GM23338 (cell line): ENCODE measurements around the gene DAAM2. TPM values are rescaled to one million over a fixed set of nuclear protein-coding genes. Genes with fewer than 3 reads are reported as not detected.

Source experiments
- ATAC-seq: fragments of 200-7000 bp; cut with Tn5 transposase; 3 replicates; pipeline ENCODE4 v1.9.1; 2020
- DNase-seq: peaks from one replicate; pipeline ENCODE4 v3.0.0-alpha.2; 2015; ENCODE audit warnings: low spot score
- H2AFZ ChIP-seq: fragments of 200-600 bp; sonication (generic); 2 replicates; pipeline ENCODE4 v1.8.0; 2016; ENCODE audit warnings: antibody characterized with exemption, mild to moderate bottlenecking, moderate library complexity
- H3F3A ChIP-seq: fragments of 200-600 bp; sonication (generic); replicated peaks from 2 replicates; pipeline ENCODE4 v1.8.0; 2017; ENCODE audit warnings: antibody characterized with exemption, mixed run types, low read depth
- H3K27ac ChIP-seq: fragments of 200-600 bp; sonication (generic); 2 replicates; pipeline ENCODE4 v1.6.1; 2016; ENCODE audit warnings: low read depth
- H3K27me3 ChIP-seq: fragments of 200-600 bp; sonication (generic); 2 replicates; pipeline ENCODE4 v1.8.0; 2016; ENCODE audit warnings: mild to moderate bottlenecking, mixed run types, moderate library complexity; ENCODE audit not compliant: insufficient read depth
- H3K36me3 ChIP-seq: fragments of 200-600 bp; sonication (generic); 2 replicates; pipeline ENCODE4 v1.8.0; 2016; ENCODE audit warnings: mild to moderate bottlenecking; ENCODE audit not compliant: insufficient read depth
- H3K4me1 ChIP-seq: fragments of 200-600 bp; sonication (generic); 2 replicates; pipeline ENCODE4 v1.8.0; 2016; ENCODE audit warnings: mild to moderate bottlenecking, moderate library complexity; ENCODE audit not compliant: insufficient read depth
- H3K4me2 ChIP-seq: fragments of 200-600 bp; sonication (generic); 2 replicates; pipeline ENCODE4 v1.7.1; 2017; ENCODE audit warnings: mixed run types
- H3K4me3 ChIP-seq: fragments of 200-600 bp; sonication (generic); 2 replicates; pipeline ENCODE4 v1.6.1; 2016; ENCODE audit warnings: mixed run types
- H3K79me2 ChIP-seq: fragments of 200-600 bp; sonication (generic); replicated peaks from 2 replicates; pipeline ENCODE4 v1.8.0; 2017; ENCODE audit warnings: mild to moderate bottlenecking; ENCODE audit not compliant: insufficient read depth
- H3K9me2 ChIP-seq: fragments of 200-600 bp; sonication (generic); 2 replicates; pipeline ENCODE4 v1.8.0; 2017; ENCODE audit not compliant: insufficient read depth
- H4K20me1 ChIP-seq: fragments of 200-600 bp; sonication (generic); replicated peaks from 2 replicates; pipeline ENCODE4 v1.8.0; 2017; ENCODE audit warnings: mild to moderate bottlenecking; ENCODE audit not compliant: insufficient read depth
- H3K27ac Mint-ChIP-seq: 2 replicates; pipeline ENCODE4 v1.8.0; 2020; ENCODE audit warnings: inconsistent platforms, mild to moderate bottlenecking, moderate library complexity, mixed read lengths
- H3K27me3 Mint-ChIP-seq: 3 replicates; pipeline ENCODE4 v1.8.0; 2022; ENCODE audit warnings: low read depth, mild to moderate bottlenecking, moderate library complexity, mixed read lengths, inconsistent platforms; ENCODE audit not compliant: insufficient read depth, poor library complexity
- H3K36me3 Mint-ChIP-seq: 3 replicates; pipeline ENCODE4 v1.8.0; 2021; ENCODE audit warnings: low read depth, mild to moderate bottlenecking, inconsistent platforms, moderate library complexity, mixed read lengths
- H3K4me1 Mint-ChIP-seq: 3 replicates; pipeline ENCODE4 v1.8.0; 2020; ENCODE audit warnings: mild to moderate bottlenecking, inconsistent platforms, mixed read lengths
- H3K4me3 Mint-ChIP-seq: 3 replicates; pipeline ENCODE4 v1.8.0; 2021; ENCODE audit warnings: moderate library complexity, mild to moderate bottlenecking, inconsistent platforms, mixed read lengths
- H3K9me3 Mint-ChIP-seq: 3 replicates; pipeline ENCODE4 v1.8.0; 2020; ENCODE audit warnings: moderate library complexity, mild to moderate bottlenecking, inconsistent platforms, mixed read lengths
- CREB1 ChIP-seq: fragments of 250-450 bp; sonication (Bioruptor Pico); IDR thresholded peaks from 2 replicates; pipeline ENCODE4 v1.5.0; 2020; ENCODE audit warnings: low read depth, mild to moderate bottlenecking, moderate library complexity
- CTCF ChIP-seq, 2 experiments: fragments of 200-600 bp in 1 of 2; sonication (generic) in 1 of 2; conservative IDR thresholded peaks; 2 replicates each; pipeline versions ENCODE4 v1.5.1 to v1.6.1; 2016 to 2017; ENCODE audit warnings: antibody characterized with exemption in 2 of 2, low read depth in 2 of 2, mild to moderate bottlenecking in 2 of 2, moderate library complexity in 1 of 2
- EZH2 ChIP-seq: fragments of 200-600 bp; sonication (generic); IDR thresholded peaks from one replicate; pipeline ENCODE4 v1.8.0; 2017; ENCODE audit warnings: antibody characterized with exemption, mild to moderate bottlenecking, low read depth; ENCODE audit not compliant: unreplicated experiment
- EZH2phosphoT487 ChIP-seq: fragments of 200-600 bp; sonication (generic); IDR thresholded peaks from one replicate; pipeline ENCODE4 v1.8.1; 2018; ENCODE audit warnings: antibody characterized with exemption; ENCODE audit not compliant: unreplicated experiment
- JUNB ChIP-seq: IDR thresholded peaks from one replicate; pipeline ENCODE4 v1.6.1; 2016; ENCODE audit warnings: antibody characterized with exemption; ENCODE audit not compliant: unreplicated experiment
- NANOG ChIP-seq: IDR thresholded peaks from 2 replicates; pipeline ENCODE4 v1.6.1; 2016; ENCODE audit warnings: antibody characterized with exemption, borderline replicate concordance
- POLR2AphosphoS5 ChIP-seq: IDR thresholded peaks from 2 replicates; pipeline ENCODE4 v1.6.1; 2016; ENCODE audit warnings: antibody characterized with exemption, low read depth
- STAT1 ChIP-seq: IDR thresholded peaks from one replicate; pipeline ENCODE4 v1.6.1; 2016; ENCODE audit warnings: antibody characterized with exemption; ENCODE audit not compliant: unreplicated experiment
- ZNF114 ChIP-seq: fragments of 250-450 bp; sonication (Bioruptor Pico); IDR thresholded peaks from 2 replicates; pipeline ENCODE4 v1.5.0; 2020; ENCODE audit warnings: mild to moderate bottlenecking, moderate library complexity
- ZNF331 ChIP-seq: fragments of 250-450 bp; sonication (Bioruptor Pico); IDR thresholded peaks from 2 replicates; pipeline ENCODE4 v1.5.0; 2020; ENCODE audit warnings: low read depth, mild to moderate bottlenecking, moderate library complexity
- polyA plus RNA-seq: library from polyadenylated mRNA; unstranded; fragments of >200 nt; fragmentation: Nextera tagmentation; extraction: Ambion mirVana; gene quantifications from 2 replicates; pipeline ENCODE4 v1.2.1, GENCODE V29; 2016
- total RNA-seq: library from RNA; depleted of rRNA; stranded (reverse); fragments of >200 nt; shearing (Covaris generic); gene quantifications from 2 replicates; pipeline ENCODE4 v1.2.3, GENCODE V29; 2014
- TF ChIP-seq, protein P1 (sequence below): IDR thresholded peaks from one replicate; pipeline ENCODE4 v1.6.1; 2018; ENCODE audit warnings: antibody characterized with exemption; ENCODE audit not compliant: unreplicated experiment
- TF ChIP-seq, protein P2 (sequence below): fragments of 250-450 bp; sonication (Bioruptor Pico); IDR thresholded peaks from 2 replicates; pipeline ENCODE4 v1.5.0; 2020; ENCODE audit warnings: mild to moderate bottlenecking, moderate library complexity
- TF ChIP-seq, protein P3 (sequence below): IDR thresholded peaks from 2 replicates; pipeline ENCODE4 v1.6.1; 2016; ENCODE audit warnings: antibody characterized with exemption

DAAM2 gene
- total and polyA plus RNA-seq, 2 experiments from 2014 or later, result 1.4 to 4.9 TPM

DNA sequence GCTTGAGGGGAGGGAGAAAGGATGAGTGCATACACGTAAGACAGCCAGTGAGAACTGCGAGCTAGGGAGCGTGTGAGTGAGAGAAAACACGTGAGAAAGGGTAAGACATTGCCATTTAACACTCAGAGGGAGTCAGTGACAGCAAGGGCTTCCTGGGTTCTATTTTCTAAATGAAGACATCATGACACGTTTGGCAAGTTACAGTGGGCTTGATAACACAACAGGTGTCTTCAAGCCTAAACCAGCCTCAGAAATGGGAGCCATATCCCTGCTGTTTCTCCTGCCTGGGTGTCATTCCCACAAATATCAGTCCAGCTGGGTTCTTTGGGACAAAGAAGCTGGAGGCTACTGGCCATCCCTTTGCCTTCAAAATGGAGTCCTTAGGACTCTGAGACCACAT lies 159.0 kb downstream of the DAAM2 start:
- peaks cover 5% of the 10 kb centered on the region for H3K4me1 Mint-ChIP-seq
- H3K79me2 ChIP-seq, result no peaks in the 10 kb centered on the region
- H3K36me3 ChIP-seq, result no peaks in the 10 kb centered on the region
- H3K9me2 ChIP-seq, result peaks cover 19% of the 10 kb centered on the region; the same call in 1 of the 2 replicates
- no peaks in the 10 kb centered on the region for H3K9me3 Mint-ChIP-seq
- no peak overlapping the region for H2AFZ ChIP-seq
- H3K27me3 Mint-ChIP-seq, result peaks cover 4% of the 10 kb centered on the region
- H3K4me3 Mint-ChIP-seq, result no peak overlapping the region
- no peaks in the 10 kb centered on the region for H4K20me1 ChIP-seq
- H3F3A ChIP-seq, result no peaks in the 10 kb centered on the region
- no peak for ATAC-seq
- H3K27ac Mint-ChIP-seq, result no peak overlapping the region
- peaks cover 21% of the 10 kb centered on the region for H3K4me1 ChIP-seq
- no peak overlapping the region for H3K27ac ChIP-seq
- no peaks in the 10 kb centered on the region for H3K27me3 ChIP-seq
- H3K36me3 Mint-ChIP-seq, result no peaks in the 10 kb centered on the region
- no peak for DNase-seq
- H3K4me3 ChIP-seq, result no peak overlapping the region
- TF ChIP-seq EZH2phosphoT487 (no peak), STAT1 (no peak), CTCF (conservative IDR thresholded peaks at IDR 0.05; ENCODE audit: low read depth in 2 of 2) (no peak), CREB1 (CRISPR knock-in tag) (no peak), JUNB (no peak), EZH2 (no peak), POLR2AphosphoS5 (no peak), ZNF331 (CRISPR knock-in tag) (no peak), ZNF114 (CRISPR knock-in tag) (no peak), NANOG (no peak)
- TF ChIP-seq, protein P1, sequence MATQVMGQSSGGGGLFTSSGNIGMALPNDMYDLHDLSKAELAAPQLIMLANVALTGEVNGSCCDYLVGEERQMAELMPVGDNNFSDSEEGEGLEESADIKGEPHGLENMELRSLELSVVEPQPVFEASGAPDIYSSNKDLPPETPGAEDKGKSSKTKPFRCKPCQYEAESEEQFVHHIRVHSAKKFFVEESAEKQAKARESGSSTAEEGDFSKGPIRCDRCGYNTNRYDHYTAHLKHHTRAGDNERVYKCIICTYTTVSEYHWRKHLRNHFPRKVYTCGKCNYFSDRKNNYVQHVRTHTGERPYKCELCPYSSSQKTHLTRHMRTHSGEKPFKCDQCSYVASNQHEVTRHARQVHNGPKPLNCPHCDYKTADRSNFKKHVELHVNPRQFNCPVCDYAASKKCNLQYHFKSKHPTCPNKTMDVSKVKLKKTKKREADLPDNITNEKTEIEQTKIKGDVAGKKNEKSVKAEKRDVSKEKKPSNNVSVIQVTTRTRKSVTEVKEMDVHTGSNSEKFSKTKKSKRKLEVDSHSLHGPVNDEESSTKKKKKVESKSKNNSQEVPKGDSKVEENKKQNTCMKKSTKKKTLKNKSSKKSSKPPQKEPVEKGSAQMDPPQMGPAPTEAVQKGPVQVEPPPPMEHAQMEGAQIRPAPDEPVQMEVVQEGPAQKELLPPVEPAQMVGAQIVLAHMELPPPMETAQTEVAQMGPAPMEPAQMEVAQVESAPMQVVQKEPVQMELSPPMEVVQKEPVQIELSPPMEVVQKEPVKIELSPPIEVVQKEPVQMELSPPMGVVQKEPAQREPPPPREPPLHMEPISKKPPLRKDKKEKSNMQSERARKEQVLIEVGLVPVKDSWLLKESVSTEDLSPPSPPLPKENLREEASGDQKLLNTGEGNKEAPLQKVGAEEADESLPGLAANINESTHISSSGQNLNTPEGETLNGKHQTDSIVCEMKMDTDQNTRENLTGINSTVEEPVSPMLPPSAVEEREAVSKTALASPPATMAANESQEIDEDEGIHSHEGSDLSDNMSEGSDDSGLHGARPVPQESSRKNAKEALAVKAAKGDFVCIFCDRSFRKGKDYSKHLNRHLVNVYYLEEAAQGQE, result no peak
- TF ChIP-seq, protein P2, sequence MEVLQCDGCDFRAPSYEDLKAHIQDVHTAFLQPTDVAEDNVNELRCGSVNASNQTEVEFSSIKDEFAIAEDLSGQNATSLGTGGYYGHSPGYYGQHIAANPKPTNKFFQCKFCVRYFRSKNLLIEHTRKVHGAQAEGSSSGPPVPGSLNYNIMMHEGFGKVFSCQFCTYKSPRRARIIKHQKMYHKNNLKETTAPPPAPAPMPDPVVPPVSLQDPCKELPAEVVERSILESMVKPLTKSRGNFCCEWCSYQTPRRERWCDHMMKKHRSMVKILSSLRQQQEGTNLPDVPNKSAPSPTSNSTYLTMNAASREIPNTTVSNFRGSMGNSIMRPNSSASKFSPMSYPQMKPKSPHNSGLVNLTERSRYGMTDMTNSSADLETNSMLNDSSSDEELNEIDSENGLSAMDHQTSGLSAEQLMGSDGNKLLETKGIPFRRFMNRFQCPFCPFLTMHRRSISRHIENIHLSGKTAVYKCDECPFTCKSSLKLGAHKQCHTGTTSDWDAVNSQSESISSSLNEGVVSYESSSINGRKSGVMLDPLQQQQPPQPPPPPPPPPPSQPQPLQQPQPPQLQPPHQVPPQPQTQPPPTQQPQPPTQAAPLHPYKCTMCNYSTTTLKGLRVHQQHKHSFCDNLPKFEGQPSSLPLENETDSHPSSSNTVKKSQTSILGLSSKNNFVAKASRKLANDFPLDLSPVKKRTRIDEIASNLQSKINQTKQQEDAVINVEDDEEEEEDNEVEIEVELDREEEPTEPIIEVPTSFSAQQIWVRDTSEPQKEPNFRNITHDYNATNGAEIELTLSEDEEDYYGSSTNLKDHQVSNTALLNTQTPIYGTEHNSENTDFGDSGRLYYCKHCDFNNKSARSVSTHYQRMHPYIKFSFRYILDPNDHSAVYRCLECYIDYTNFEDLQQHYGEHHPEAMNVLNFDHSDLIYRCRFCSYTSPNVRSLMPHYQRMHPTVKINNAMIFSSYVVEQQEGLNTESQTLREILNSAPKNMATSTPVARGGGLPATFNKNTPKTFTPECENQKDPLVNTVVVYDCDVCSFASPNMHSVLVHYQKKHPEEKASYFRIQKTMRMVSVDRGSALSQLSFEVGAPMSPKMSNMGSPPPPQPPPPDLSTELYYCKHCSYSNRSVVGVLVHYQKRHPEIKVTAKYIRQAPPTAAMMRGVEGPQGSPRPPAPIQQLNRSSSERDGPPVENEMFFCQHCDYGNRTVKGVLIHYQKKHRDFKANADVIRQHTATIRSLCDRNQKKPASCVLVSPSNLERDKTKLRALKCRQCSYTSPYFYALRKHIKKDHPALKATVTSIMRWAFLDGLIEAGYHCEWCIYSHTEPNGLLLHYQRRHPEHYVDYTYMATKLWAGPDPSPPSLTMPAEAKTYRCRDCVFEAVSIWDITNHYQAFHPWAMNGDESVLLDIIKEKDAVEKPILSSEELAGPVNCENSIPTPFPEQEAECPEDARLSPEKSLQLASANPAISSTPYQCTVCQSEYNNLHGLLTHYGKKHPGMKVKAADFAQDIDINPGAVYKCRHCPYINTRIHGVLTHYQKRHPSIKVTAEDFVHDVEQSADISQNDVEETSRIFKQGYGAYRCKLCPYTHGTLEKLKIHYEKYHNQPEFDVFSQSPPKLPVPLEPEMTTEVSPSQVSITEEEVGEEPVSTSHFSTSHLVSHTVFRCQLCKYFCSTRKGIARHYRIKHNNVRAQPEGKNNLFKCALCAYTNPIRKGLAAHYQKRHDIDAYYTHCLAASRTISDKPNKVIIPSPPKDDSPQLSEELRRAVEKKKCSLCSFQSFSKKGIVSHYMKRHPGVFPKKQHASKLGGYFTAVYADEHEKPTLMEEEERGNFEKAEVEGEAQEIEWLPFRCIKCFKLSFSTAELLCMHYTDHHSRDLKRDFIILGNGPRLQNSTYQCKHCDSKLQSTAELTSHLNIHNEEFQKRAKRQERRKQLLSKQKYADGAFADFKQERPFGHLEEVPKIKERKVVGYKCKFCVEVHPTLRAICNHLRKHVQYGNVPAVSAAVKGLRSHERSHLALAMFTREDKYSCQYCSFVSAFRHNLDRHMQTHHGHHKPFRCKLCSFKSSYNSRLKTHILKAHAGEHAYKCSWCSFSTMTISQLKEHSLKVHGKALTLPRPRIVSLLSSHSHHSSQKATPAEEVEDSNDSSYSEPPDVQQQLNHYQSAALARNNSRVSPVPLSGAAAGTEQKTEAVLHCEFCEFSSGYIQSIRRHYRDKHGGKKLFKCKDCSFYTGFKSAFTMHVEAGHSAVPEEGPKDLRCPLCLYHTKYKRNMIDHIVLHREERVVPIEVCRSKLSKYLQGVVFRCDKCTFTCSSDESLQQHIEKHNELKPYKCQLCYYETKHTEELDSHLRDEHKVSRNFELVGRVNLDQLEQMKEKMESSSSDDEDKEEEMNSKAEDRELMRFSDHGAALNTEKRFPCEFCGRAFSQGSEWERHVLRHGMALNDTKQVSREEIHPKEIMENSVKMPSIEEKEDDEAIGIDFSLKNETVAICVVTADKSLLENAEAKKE (CRISPR knock-in tag), result no peak
- TF ChIP-seq, protein P3, sequence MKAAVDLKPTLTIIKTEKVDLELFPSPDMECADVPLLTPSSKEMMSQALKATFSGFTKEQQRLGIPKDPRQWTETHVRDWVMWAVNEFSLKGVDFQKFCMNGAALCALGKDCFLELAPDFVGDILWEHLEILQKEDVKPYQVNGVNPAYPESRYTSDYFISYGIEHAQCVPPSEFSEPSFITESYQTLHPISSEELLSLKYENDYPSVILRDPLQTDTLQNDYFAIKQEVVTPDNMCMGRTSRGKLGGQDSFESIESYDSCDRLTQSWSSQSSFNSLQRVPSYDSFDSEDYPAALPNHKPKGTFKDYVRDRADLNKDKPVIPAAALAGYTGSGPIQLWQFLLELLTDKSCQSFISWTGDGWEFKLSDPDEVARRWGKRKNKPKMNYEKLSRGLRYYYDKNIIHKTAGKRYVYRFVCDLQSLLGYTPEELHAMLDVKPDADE, result no peak
- no peak overlapping the region for H3K4me2 ChIP-seq
